ENCODE results near the gene NACA2.
"Not testable (repeated sequence)": the region's sequence is repeated elsewhere in the genome, so short reads cannot be mapped to it uniquely, and the experiment has no call there.

Gene NACA2

GRCh38 chr17:61556224-61557188 is 34.5 kb downstream of the NACA2 start:
- H3K27me3 ChIP-seq (ENCODE audit: control insufficient read depth, insufficient read depth, low read length) = no peaks in the 10 kb centered on the region
- H3K27ac ChIP-seq = no peak overlapping the region
- H3K4me3 ChIP-seq (ENCODE audit: low read depth, low read length) = no peak overlapping the region
- no peaks in the 10 kb centered on the region for H3K4me1 ChIP-seq
- no peak overlapping the region for H2AFZ ChIP-seq
- no peak overlapping the region for H3K9ac ChIP-seq
- no peaks in the 10 kb centered on the region for H3K9me3 ChIP-seq (ENCODE audit: control insufficient read depth, low read length)
- H3K36me3 ChIP-seq (ENCODE audit: control insufficient read depth, insufficient read depth, low read length) = no peaks in the 10 kb centered on the region
- TF ChIP-seq, protein P1, sequence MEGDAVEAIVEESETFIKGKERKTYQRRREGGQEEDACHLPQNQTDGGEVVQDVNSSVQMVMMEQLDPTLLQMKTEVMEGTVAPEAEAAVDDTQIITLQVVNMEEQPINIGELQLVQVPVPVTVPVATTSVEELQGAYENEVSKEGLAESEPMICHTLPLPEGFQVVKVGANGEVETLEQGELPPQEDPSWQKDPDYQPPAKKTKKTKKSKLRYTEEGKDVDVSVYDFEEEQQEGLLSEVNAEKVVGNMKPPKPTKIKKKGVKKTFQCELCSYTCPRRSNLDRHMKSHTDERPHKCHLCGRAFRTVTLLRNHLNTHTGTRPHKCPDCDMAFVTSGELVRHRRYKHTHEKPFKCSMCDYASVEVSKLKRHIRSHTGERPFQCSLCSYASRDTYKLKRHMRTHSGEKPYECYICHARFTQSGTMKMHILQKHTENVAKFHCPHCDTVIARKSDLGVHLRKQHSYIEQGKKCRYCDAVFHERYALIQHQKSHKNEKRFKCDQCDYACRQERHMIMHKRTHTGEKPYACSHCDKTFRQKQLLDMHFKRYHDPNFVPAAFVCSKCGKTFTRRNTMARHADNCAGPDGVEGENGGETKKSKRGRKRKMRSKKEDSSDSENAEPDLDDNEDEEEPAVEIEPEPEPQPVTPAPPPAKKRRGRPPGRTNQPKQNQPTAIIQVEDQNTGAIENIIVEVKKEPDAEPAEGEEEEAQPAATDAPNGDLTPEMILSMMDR (IDR thresholded peaks at IDR 0.05) = no peak
- H3K4me2 ChIP-seq (ENCODE audit: low read length) = no peak overlapping the region
- H3K79me2 ChIP-seq = no peaks in the 10 kb centered on the region

DNA sequence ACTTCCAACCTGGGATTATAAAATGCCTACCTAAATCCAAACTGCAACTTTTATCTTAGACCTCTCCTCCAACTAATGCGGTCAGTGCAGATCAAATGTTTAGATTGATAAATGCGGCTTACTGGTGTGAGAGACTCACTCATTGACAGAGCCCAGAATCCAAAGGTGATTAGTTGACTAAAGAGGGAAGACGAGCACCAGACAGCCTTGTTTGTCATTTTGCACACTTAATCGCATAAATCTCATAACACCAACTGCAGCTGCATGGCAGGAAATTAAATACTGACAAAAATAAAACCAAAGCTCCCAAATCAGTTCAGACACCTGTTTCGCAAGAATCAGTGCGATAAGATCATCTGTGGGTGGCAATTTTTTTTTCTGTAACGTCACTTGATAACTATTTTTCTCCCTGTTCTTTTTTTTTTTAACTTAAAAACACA is 35.9 kb downstream of the NACA2 start:
- H3K4me1 ChIP-seq = no peaks in the 10 kb centered on the region
- TF ChIP-seq, protein P1 (IDR thresholded peaks at IDR 0.05) = no peak
- no peaks in the 10 kb centered on the region for H3K79me2 ChIP-seq
- no peak overlapping the region for H3K27ac ChIP-seq
- no peaks in the 10 kb centered on the region for H3K9me3 ChIP-seq (ENCODE audit: control insufficient read depth, low read length)
- no peaks in the 10 kb centered on the region for H3K36me3 ChIP-seq (ENCODE audit: control insufficient read depth, insufficient read depth, low read length)
- H3K9ac ChIP-seq = no peak overlapping the region
- peak overlapping the region; percentile 46 for H3K4me2 ChIP-seq (ENCODE audit: low read length)
- no peak overlapping the region for H2AFZ ChIP-seq
- no peak overlapping the region for H3K4me3 ChIP-seq (ENCODE audit: low read depth, low read length)
- no peaks in the 10 kb centered on the region for H3K27me3 ChIP-seq (ENCODE audit: control insufficient read depth, insufficient read depth, low read length)

DNA sequence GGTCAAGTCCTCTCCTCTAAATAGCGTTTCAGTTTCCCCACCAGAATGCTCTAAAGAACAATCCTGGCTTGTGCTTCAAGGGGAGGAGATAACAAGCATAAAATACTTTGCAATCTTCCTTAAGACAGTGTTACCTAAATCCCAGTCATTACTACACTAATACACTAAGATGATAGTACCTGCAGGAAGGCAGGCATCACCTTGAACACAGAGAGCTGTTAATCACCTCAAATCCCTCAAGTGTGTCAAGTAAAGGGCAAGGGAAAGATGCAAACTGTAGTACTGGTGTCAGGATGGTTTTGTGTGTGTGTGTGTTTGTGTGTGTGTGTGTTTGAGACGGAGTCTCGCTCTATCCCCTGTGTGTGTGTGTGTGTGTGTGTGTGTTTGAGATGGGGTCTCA is 36.8 kb downstream of the NACA2 start:
- Histone ChIP-seq H2AFZ (no peak overlapping the region), H3K4me1 (no peaks in the 10 kb centered on the region), H3K9me3 (ENCODE audit: control insufficient read depth, low read length) (no peaks in the 10 kb centered on the region), H3K4me3 (ENCODE audit: low read depth, low read length) (no peak overlapping the region), H3K27ac (no peak overlapping the region), H3K9ac (no peak overlapping the region), H3K27me3 (ENCODE audit: control insufficient read depth, insufficient read depth, low read length) (no peaks in the 10 kb centered on the region), H3K79me2 (no peaks in the 10 kb centered on the region), H3K4me2 (ENCODE audit: low read length) (no peak overlapping the region), H3K36me3 (ENCODE audit: control insufficient read depth, insufficient read depth, low read length) (no peaks in the 10 kb centered on the region)
- TF ChIP-seq, protein P1 (IDR thresholded peaks at IDR 0.05) = no peak

GRCh38 chr17:61552560-61552959 is 38.5 kb downstream of the NACA2 start:
- not testable (repeated sequence) for H3K79me2 ChIP-seq; H3K4me2 ChIP-seq (ENCODE audit: low read length); H2AFZ ChIP-seq; H3K27ac ChIP-seq; H3K9me3 ChIP-seq (ENCODE audit: control insufficient read depth, low read length); H3K9ac ChIP-seq; H3K4me1 ChIP-seq; H3K4me3 ChIP-seq (ENCODE audit: low read depth, low read length); H3K27me3 ChIP-seq (ENCODE audit: control insufficient read depth, insufficient read depth, low read length); H3K36me3 ChIP-seq (ENCODE audit: control insufficient read depth, insufficient read depth, low read length)

DNA sequence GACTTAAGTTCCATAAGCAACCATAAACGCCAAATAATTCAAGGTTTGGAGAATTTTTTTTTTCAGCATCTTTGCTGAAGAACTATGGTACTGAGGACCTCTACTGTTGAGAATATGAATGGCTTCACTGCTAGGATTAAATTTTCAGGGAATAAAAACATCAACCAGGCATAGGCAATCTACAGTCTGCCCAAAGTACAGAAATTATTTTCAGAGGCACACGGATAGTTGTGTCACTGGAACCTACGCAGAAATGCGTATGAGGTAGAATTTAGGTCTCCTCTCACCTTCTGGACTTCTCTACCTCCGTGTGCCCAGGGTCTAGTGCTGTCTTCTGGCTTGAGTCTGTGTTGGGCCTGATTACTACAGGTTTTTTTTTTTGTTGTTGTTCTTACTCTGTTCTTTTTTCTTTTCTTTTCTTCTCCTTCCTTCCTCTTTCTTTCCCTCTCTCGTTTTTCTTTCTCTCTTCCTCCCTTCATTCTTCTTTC is 39.7 kb downstream of the NACA2 start:
- no peaks in the 10 kb centered on the region for H3K4me1 ChIP-seq
- H3K36me3 ChIP-seq (ENCODE audit: control insufficient read depth, insufficient read depth, low read length) = no peaks in the 10 kb centered on the region
- H2AFZ ChIP-seq = no peak overlapping the region
- H3K9ac ChIP-seq = no peak overlapping the region
- no peak overlapping the region for H3K4me3 ChIP-seq (ENCODE audit: low read depth, low read length)
- H3K27ac ChIP-seq = no peak overlapping the region
- no peaks in the 10 kb centered on the region for H3K79me2 ChIP-seq
- TF ChIP-seq, protein P1 (IDR thresholded peaks at IDR 0.05) = peak; percentile 55
- no peak overlapping the region for H3K4me2 ChIP-seq (ENCODE audit: low read length)
- H3K27me3 ChIP-seq (ENCODE audit: control insufficient read depth, insufficient read depth, low read length) = no peaks in the 10 kb centered on the region
- no peaks in the 10 kb centered on the region for H3K9me3 ChIP-seq (ENCODE audit: control insufficient read depth, low read length)

Data from parathyroid adenoma (tissue), 2 donors.